PFSK-1 (cell line): ENCODE results near the gene PLAAT3.

Experiments used
- FOXP2 ChIP-seq: optimal IDR thresholded peaks from 2 replicates; pipeline ENCODE3; 2011; ENCODE audit warnings: borderline replicate concordance, control low read depth, inconsistent platforms; ENCODE audit not compliant: insufficient read depth; ENCODE audit errors: extremely low read length, extremely low read depth
- POLR2AphosphoS5 ChIP-seq: IDR thresholded peaks from 2 replicates; pipeline ENCODE4 v1.6.1; 2012; ENCODE audit warnings: low read depth, mild to moderate bottlenecking, control low read depth, low read length, moderate library complexity
- SIN3A ChIP-seq: IDR thresholded peaks from 2 replicates; pipeline ENCODE4 v1.6.1; 2012; ENCODE audit warnings: mild to moderate bottlenecking, low read length, moderate library complexity, borderline replicate concordance; ENCODE audit not compliant: insufficient read depth
- TAF1 ChIP-seq: IDR thresholded peaks from 2 replicates; pipeline ENCODE4 v1.6.1; 2012; ENCODE audit warnings: low read length, control low read depth, borderline replicate concordance; ENCODE audit not compliant: insufficient read depth
- TF ChIP-seq, protein P1 (sequence below), 2 experiments: IDR thresholded peaks; 2 replicates each; pipeline versions ENCODE4 v1.6.1 to v1.8.0; 2011 to 2012; ENCODE audit warnings: low read depth in 2 of 2, low read length in 2 of 2, control low read depth in 1 of 2, inconsistent platforms in 1 of 2, mild to moderate bottlenecking in 1 of 2, moderate library complexity in 1 of 2; ENCODE audit not compliant: insufficient read depth in 1 of 2

The PLAAT3 gene

DNA sequence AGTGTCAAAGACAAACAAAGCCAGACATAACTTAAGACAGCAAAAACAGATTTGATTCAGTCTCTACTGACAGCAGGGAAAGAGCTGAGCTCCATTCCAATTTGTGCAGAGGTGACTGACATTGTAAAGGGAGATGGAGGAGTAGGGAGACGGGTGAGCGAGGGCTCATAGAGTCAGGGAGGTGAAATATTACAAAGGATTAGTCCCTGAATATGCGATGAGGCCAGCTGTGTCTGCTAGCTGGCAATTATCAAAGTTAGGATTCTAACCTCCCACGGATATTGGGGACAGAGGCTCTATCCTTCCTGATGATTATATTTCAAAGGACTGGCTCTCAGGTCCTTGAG, 59.4 kb downstream of the PLAAT3 start:
- TF ChIP-seq SIN3A, result no peak
- TF ChIP-seq FOXP2, result no peak
- no peak for TF ChIP-seq POLR2AphosphoS5
- no peak for TF ChIP-seq TAF1
- TF ChIP-seq, protein P1, sequence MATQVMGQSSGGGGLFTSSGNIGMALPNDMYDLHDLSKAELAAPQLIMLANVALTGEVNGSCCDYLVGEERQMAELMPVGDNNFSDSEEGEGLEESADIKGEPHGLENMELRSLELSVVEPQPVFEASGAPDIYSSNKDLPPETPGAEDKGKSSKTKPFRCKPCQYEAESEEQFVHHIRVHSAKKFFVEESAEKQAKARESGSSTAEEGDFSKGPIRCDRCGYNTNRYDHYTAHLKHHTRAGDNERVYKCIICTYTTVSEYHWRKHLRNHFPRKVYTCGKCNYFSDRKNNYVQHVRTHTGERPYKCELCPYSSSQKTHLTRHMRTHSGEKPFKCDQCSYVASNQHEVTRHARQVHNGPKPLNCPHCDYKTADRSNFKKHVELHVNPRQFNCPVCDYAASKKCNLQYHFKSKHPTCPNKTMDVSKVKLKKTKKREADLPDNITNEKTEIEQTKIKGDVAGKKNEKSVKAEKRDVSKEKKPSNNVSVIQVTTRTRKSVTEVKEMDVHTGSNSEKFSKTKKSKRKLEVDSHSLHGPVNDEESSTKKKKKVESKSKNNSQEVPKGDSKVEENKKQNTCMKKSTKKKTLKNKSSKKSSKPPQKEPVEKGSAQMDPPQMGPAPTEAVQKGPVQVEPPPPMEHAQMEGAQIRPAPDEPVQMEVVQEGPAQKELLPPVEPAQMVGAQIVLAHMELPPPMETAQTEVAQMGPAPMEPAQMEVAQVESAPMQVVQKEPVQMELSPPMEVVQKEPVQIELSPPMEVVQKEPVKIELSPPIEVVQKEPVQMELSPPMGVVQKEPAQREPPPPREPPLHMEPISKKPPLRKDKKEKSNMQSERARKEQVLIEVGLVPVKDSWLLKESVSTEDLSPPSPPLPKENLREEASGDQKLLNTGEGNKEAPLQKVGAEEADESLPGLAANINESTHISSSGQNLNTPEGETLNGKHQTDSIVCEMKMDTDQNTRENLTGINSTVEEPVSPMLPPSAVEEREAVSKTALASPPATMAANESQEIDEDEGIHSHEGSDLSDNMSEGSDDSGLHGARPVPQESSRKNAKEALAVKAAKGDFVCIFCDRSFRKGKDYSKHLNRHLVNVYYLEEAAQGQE (IDR thresholded peaks at IDR 0.05; ENCODE audit: insufficient read depth in 1 of 2, low read depth in 2 of 2, low read length in 2 of 2), result no peak

DNA sequence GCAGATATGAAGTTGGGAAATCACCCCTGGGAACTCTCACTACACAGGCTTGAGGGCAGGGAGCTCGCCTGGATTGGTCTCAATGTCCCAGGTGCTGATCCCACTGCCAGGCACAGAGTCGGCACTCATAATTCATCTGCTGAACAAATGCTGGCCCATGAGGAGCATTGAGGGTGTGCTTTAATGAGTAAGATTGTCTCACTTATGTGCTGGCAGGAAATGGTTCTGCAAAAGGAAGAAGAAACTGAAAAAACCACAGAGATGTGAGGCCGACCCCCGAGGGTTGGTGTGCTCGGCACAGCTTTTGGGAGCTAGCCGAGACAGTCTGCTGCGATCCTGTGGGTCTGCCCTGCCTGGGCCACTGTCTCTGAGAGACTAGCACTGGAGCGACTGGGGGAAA, 60.5 kb downstream of the PLAAT3 start:
- TF ChIP-seq FOXP2 (no peak), POLR2AphosphoS5 (no peak)
- TF ChIP-seq, protein P1 (IDR thresholded peaks at IDR 0.05; ENCODE audit: insufficient read depth in 1 of 2, low read depth in 2 of 2, low read length in 2 of 2), result no peak

DNA sequence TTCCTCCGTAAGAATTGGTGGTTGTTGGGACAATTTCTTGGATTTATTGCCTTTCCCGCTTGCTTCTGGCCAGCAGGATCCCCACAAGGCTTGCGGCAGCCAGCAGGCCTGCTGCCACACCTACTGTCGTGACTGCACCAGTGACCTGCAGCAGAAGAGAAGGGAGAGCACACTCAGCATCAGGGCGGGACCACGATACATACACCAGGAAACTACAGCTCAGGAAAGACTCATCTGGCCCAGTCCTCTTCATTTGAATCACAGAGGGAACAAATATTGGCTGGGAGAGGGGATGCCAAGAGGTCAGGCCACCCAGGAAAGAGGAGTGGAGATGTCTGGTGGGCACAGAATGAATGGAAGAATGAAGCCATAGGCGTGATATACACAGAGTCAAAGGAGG, 61.3 kb downstream of the PLAAT3 start:
- TF ChIP-seq FOXP2 (no peak), SIN3A (no peak), TAF1 (no peak), POLR2AphosphoS5 (no peak)
- TF ChIP-seq, protein P1 (IDR thresholded peaks at IDR 0.05; ENCODE audit: insufficient read depth in 1 of 2, low read depth in 2 of 2, low read length in 2 of 2), result no peak

DNA sequence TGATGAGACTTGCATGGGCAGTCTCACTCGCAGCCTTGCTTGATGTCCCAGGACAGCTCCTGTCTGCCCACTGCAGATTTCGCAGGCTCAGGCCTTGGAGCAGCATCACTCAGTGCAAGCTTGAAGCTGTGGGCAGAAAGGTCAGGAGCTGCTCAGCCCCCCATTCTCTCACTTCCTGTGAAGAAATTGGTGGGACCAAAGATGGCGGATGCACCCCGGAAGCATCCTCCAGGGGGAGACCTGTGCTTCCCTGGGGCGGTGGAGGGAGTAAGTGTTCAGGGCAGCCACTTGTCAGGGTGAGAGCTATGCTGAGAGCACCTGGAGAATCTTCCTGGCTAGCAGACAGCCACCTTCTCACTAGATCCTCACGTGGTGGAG, 62.4 kb downstream of the PLAAT3 start:
- no peak for TF ChIP-seq FOXP2
- no peak for TF ChIP-seq SIN3A

DNA sequence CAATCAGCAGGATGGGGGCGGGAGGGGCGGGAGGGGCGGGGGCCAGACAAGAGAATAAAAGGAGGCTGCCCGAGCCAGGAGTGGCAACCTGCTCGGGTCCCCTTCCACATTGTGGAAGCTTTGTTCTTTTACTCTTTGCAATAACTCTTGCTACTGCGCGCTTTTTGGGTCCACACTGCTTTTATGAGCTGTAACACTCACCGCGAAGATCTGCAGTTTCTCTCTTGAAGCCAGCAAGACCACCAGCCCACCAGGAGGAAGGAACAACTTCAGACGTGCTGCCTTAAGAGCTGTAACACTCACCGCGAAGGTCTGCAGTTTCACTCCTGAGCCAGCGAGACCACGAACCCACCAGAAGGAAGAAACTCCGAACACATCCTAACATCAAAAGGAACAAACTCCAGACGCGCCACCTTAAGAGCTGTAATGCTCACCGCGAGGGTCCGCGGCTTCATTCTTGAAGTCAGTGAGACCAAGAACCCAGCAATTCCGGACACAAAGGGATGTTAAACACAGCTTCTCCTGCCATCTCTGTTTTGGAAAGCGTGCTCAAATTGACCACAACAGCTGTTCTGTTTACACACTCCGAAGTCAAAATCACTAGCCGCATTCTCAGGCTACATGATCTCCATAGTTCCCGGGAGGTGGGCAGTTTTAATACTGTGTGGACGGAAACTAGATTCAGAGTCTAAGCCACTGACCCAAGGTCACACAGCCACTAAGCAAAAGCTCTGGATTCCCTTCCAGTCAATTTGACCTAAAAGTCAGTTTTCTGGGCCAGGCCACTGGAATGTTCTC, 62.9 kb downstream of the PLAAT3 start:
- TF ChIP-seq SIN3A (no peak), FOXP2 (no peak), TAF1 (no peak)
- TF ChIP-seq, protein P1 (IDR thresholded peaks at IDR 0.05; ENCODE audit: insufficient read depth in 1 of 2, low read depth in 2 of 2, low read length in 2 of 2), result no peak
